ENCODE results near the gene HMOX2.

The HMOX2 gene

GRCh38 chr16:4512473-4512872, 36.3 kb downstream of the HMOX2 start:
- no peaks in the 10 kb centered on the region for H3K9me3 ChIP-seq (ENCODE audit: low read length)
- no peak overlapping the region for H2AFZ ChIP-seq (ENCODE audit: low read depth, low read length)
- peaks cover 52% of the 10 kb centered on the region for H3K36me3 ChIP-seq (ENCODE audit: insufficient read depth, low read length)
- no peaks in the 10 kb centered on the region for H3K4me1 ChIP-seq (ENCODE audit: insufficient read depth, low read length)
- H3K4me3 ChIP-seq (ENCODE audit: low read length) = no peak overlapping the region
- no peaks in the 10 kb centered on the region for H3K27me3 ChIP-seq (ENCODE audit: insufficient read depth, low read length)

- Histone ChIP-seq H3K27me3 (ENCODE audit: insufficient read depth, low read length) (no peaks in the 10 kb centered on the region), H3K4me1 (ENCODE audit: insufficient read depth, low read length) (no peaks in the 10 kb centered on the region)
Observed at GRCh38 chr16:4513086-4513860, 37.1 kb downstream of the HMOX2 start.

GRCh38 chr16:4513881-4514280, 37.7 kb downstream of the HMOX2 start:
- H3K4me1 ChIP-seq (ENCODE audit: insufficient read depth, low read length) = no peaks in the 10 kb centered on the region
- no peak overlapping the region for H2AFZ ChIP-seq (ENCODE audit: low read depth, low read length)
- no peaks in the 10 kb centered on the region for H3K9me3 ChIP-seq (ENCODE audit: low read length)
- no peak overlapping the region for H3K4me3 ChIP-seq (ENCODE audit: low read length)
- no peaks in the 10 kb centered on the region for H3K27me3 ChIP-seq (ENCODE audit: insufficient read depth, low read length)
- peaks cover 39% of the 10 kb centered on the region for H3K36me3 ChIP-seq (ENCODE audit: insufficient read depth, low read length)

More at GRCh38 chr16:4513086-4513860, 37.1 kb downstream of the HMOX2 start:
- Histone ChIP-seq H3K9me3 (ENCODE audit: low read length) (no peaks in the 10 kb centered on the region), H3K36me3 (ENCODE audit: insufficient read depth, low read length) (peaks cover 44% of the 10 kb centered on the region), H3K4me3 (ENCODE audit: low read length) (no peak overlapping the region), H2AFZ (ENCODE audit: low read depth, low read length) (no peak overlapping the region)

GRCh38 chr16:4514606-4515005, 38.4 kb downstream of the HMOX2 start:
- no peaks in the 10 kb centered on the region for H3K9me3 ChIP-seq (ENCODE audit: low read length)
- peaks cover 32% of the 10 kb centered on the region for H3K36me3 ChIP-seq (ENCODE audit: insufficient read depth, low read length)
- H3K4me1 ChIP-seq (ENCODE audit: insufficient read depth, low read length) = no peaks in the 10 kb centered on the region
- no peak overlapping the region for H3K4me3 ChIP-seq (ENCODE audit: low read length)
- H2AFZ ChIP-seq (ENCODE audit: low read depth, low read length) = no peak overlapping the region
- H3K27me3 ChIP-seq (ENCODE audit: insufficient read depth, low read length) = no peaks in the 10 kb centered on the region

- Histone ChIP-seq H3K4me3 (ENCODE audit: low read length) (no peak overlapping the region), H3K4me1 (ENCODE audit: insufficient read depth, low read length) (no peaks in the 10 kb centered on the region), H3K36me3 (ENCODE audit: insufficient read depth, low read length) (peaks cover 24% of the 10 kb centered on the region), H3K27me3 (ENCODE audit: insufficient read depth, low read length) (no peaks in the 10 kb centered on the region), H3K9me3 (ENCODE audit: low read length) (no peaks in the 10 kb centered on the region), H2AFZ (ENCODE audit: low read depth, low read length) (no peak overlapping the region)
Observed at GRCh38 chr16:4515611-4516233, 39.5 kb downstream of the HMOX2 start.

- Histone ChIP-seq H3K4me3 (ENCODE audit: low read length) (no peak overlapping the region), H2AFZ (ENCODE audit: low read depth, low read length) (no peak overlapping the region), H3K9me3 (ENCODE audit: low read length) (no peaks in the 10 kb centered on the region), H3K36me3 (ENCODE audit: insufficient read depth, low read length) (peaks cover 5% of the 10 kb centered on the region), H3K4me1 (ENCODE audit: insufficient read depth, low read length) (no peaks in the 10 kb centered on the region), H3K27me3 (ENCODE audit: insufficient read depth, low read length) (no peaks in the 10 kb centered on the region)
Observed at GRCh38 chr16:4517812-4518680, 41.8 kb downstream of the HMOX2 start.

- Histone ChIP-seq H3K4me3 (ENCODE audit: low read length) (no peak overlapping the region), H3K27me3 (ENCODE audit: insufficient read depth, low read length) (no peaks in the 10 kb centered on the region), H2AFZ (ENCODE audit: low read depth, low read length) (no peak overlapping the region), H3K36me3 (ENCODE audit: insufficient read depth, low read length) (no peaks in the 10 kb centered on the region), H3K4me1 (ENCODE audit: insufficient read depth, low read length) (no peaks in the 10 kb centered on the region), H3K9me3 (ENCODE audit: low read length) (no peaks in the 10 kb centered on the region)
Observed at GRCh38 chr16:4519274-4520058, 43.3 kb downstream of the HMOX2 start.

GRCh38 chr16:4520913-4521312, 44.7 kb downstream of the HMOX2 start:
- Histone ChIP-seq H3K27me3 (ENCODE audit: insufficient read depth, low read length) (no peaks in the 10 kb centered on the region), H2AFZ (ENCODE audit: low read depth, low read length) (no peak overlapping the region), H3K36me3 (ENCODE audit: insufficient read depth, low read length) (no peaks in the 10 kb centered on the region)

GRCh38 chr16:4522051-4522581, 45.9 kb downstream of the HMOX2 start:
- Histone ChIP-seq H3K4me1 (ENCODE audit: insufficient read depth, low read length) (no peaks in the 10 kb centered on the region), H2AFZ (ENCODE audit: low read depth, low read length) (no peak overlapping the region), H3K4me3 (ENCODE audit: low read length) (no peak overlapping the region), H3K36me3 (ENCODE audit: insufficient read depth, low read length) (no peaks in the 10 kb centered on the region), H3K9me3 (ENCODE audit: low read length) (no peaks in the 10 kb centered on the region), H3K27me3 (ENCODE audit: insufficient read depth, low read length) (no peaks in the 10 kb centered on the region)

More at GRCh38 chr16:4520913-4521312, 44.7 kb downstream of the HMOX2 start:
- Histone ChIP-seq H3K9me3 (ENCODE audit: low read length) (no peaks in the 10 kb centered on the region), H3K4me3 (ENCODE audit: low read length) (no peak overlapping the region), H3K4me1 (ENCODE audit: insufficient read depth, low read length) (no peaks in the 10 kb centered on the region)

GRCh38 chr16:4523686-4524085, 47.5 kb downstream of the HMOX2 start:
- Histone ChIP-seq H3K4me3 (ENCODE audit: low read length) (no peak overlapping the region), H2AFZ (ENCODE audit: low read depth, low read length) (no peak overlapping the region), H3K4me1 (ENCODE audit: insufficient read depth, low read length) (no peaks in the 10 kb centered on the region), H3K9me3 (ENCODE audit: low read length) (no peaks in the 10 kb centered on the region), H3K36me3 (ENCODE audit: insufficient read depth, low read length) (no peaks in the 10 kb centered on the region), H3K27me3 (ENCODE audit: insufficient read depth, low read length) (no peaks in the 10 kb centered on the region)

GRCh38 chr16:4524571-4524970, 48.4 kb downstream of the HMOX2 start:
- no peaks in the 10 kb centered on the region for H3K27me3 ChIP-seq (ENCODE audit: insufficient read depth, low read length)
- H3K9me3 ChIP-seq (ENCODE audit: low read length) = no peaks in the 10 kb centered on the region
- no peak overlapping the region for H2AFZ ChIP-seq (ENCODE audit: low read depth, low read length)
- no peaks in the 10 kb centered on the region for H3K36me3 ChIP-seq (ENCODE audit: insufficient read depth, low read length)
- no peaks in the 10 kb centered on the region for H3K4me1 ChIP-seq (ENCODE audit: insufficient read depth, low read length)
- no peak overlapping the region for H3K4me3 ChIP-seq (ENCODE audit: low read length)

- Histone ChIP-seq H3K9me3 (ENCODE audit: low read length) (no peaks in the 10 kb centered on the region), H3K4me3 (ENCODE audit: low read length) (no peak overlapping the region), H3K27me3 (ENCODE audit: insufficient read depth, low read length) (no peaks in the 10 kb centered on the region), H2AFZ (ENCODE audit: low read depth, low read length) (no peak overlapping the region), H3K36me3 (ENCODE audit: insufficient read depth, low read length) (no peaks in the 10 kb centered on the region), H3K4me1 (ENCODE audit: insufficient read depth, low read length) (no peaks in the 10 kb centered on the region)
Observed at GRCh38 chr16:4525069-4525468, 48.9 kb downstream of the HMOX2 start.

Measured in neuron (in vitro differentiated cells).